ENCODE measurements around the gene UHMK1. TPM values are rescaled to one million over a fixed set of nuclear protein-coding genes. Genes with fewer than 3 reads are reported as not detected.
"Not testable (repeated sequence)": the region's sequence is repeated elsewhere in the genome, so short reads cannot be mapped to it uniquely, and the experiment has no call there.

UHMK1 gene, protein sequence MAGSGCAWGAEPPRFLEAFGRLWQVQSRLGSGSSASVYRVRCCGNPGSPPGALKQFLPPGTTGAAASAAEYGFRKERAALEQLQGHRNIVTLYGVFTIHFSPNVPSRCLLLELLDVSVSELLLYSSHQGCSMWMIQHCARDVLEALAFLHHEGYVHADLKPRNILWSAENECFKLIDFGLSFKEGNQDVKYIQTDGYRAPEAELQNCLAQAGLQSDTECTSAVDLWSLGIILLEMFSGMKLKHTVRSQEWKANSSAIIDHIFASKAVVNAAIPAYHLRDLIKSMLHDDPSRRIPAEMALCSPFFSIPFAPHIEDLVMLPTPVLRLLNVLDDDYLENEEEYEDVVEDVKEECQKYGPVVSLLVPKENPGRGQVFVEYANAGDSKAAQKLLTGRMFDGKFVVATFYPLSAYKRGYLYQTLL
- polyA plus RNA-seq (2011; rRNA removed) (16.9 and 37.5 TPM in 2 replicates), polyA minus RNA-seq (2011; rRNA and poly(A)+ RNA removed) (33.4 and 34.1 TPM in 2 replicates)

DNA sequence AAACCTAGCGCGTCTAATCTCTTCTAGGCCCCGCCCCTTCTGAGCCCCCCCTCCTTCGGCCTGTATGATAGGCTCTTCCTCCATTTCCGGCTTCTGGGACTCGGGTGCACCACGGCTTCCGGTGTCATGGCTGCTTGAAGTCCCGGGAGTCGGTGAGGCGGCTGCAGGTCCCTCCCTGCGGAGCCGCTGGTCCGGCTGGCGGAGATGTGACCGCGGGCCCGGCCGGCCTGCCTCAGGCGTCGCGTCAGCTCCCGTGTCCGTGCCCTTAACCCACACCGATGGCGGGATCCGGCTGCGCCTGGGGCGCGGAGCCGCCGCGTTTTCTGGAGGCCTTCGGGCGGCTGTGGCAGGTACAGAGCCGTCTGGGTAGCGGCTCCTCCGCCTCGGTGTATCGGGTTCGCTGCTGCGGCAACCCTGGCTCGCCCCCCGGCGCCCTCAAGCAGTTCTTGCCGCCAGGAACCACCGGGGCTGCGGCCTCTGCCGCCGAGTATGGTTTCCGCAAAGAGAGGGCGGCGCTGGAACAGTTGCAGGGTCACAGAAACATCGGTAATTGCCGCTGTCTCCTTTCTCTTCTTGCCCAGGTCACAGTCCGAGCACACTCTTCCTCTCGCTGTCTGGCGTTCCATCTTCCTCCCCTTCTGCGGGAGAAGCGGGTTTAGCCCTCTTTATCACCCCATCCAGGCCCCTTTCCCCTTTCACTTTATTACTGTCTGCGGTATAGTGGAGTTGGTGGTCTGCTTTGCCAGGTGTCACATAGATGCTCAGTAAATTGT lies at the start of gene UHMK1:
UHMK1 (plus strand) TSS at position 96 of the 773 bp plus-strand sequence; CDS start at position 279, 183 bp downstream.
- Histone ChIP-seq H3K36me3 (ENCODE audit: control insufficient read depth, insufficient read depth, low read length) (no peaks in the 10 kb centered on the region), H3K27me3 (ENCODE audit: control insufficient read depth, insufficient read depth, low read length) (no peaks in the 10 kb centered on the region), H3K4me3 (ENCODE audit: low read depth, low read length) (peak within 1 kb of the TSS; percentile 93)
- DNase-seq (ENCODE audit: low read depth), result peak; percentile 43
- ChIA-PET POLR2A (no interaction called here), CTCF (no interaction called here)
- TF ChIP-seq, protein P1, sequence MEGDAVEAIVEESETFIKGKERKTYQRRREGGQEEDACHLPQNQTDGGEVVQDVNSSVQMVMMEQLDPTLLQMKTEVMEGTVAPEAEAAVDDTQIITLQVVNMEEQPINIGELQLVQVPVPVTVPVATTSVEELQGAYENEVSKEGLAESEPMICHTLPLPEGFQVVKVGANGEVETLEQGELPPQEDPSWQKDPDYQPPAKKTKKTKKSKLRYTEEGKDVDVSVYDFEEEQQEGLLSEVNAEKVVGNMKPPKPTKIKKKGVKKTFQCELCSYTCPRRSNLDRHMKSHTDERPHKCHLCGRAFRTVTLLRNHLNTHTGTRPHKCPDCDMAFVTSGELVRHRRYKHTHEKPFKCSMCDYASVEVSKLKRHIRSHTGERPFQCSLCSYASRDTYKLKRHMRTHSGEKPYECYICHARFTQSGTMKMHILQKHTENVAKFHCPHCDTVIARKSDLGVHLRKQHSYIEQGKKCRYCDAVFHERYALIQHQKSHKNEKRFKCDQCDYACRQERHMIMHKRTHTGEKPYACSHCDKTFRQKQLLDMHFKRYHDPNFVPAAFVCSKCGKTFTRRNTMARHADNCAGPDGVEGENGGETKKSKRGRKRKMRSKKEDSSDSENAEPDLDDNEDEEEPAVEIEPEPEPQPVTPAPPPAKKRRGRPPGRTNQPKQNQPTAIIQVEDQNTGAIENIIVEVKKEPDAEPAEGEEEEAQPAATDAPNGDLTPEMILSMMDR (IDR thresholded peaks at IDR 0.05; ENCODE audit: insufficient read depth, low read depth, low read length), result no peak

DNA sequence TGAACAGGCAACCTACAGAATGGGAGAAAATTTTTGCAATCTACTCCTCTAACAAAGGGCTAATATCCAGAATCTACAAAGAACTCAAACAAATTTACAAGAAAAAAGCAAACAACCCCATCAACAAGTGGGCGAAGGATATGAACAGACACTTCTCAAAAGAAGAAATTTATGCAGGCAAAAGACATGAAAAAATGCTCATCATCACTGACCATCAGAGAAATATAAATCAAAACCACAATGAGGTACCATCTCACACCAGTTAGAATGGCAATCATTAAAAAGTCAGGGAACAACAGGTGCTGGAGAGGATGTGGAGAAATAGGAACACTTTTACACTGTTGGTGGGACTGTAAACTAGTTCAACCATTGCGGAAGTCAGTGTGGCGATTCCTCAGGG lies 43.3 kb upstream of the UHMK1 start:
- CTCF ChIA-PET; H3K36me3 ChIP-seq (ENCODE audit: control insufficient read depth, insufficient read depth, low read length); POLR2A ChIA-PET; H3K4me3 ChIP-seq (ENCODE audit: low read depth, low read length); H3K27me3 ChIP-seq (ENCODE audit: control insufficient read depth, insufficient read depth, low read length); DNase-seq (ENCODE audit: low read depth): not testable (repeated sequence)

DNA sequence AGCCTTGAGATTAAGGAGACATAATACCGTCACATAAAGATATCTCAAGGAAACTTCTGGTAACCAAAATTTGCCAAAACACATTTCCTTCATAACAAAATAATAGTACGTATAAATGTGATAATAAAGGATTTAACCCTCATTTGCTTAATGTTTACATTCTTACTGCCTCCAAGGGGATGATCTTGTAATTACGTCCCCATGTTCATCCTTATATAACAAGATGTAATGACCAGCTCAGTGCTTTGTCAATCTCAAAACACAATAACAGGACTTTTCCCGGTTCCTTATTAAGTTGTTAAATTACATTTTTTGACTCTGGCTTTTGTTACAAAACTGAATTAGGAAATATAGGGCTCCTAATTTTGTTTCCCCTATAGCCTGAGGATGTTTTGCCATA lies 41.3 kb upstream of the UHMK1 start:
- ChIA-PET POLR2A (no interaction called here), CTCF (interaction anchor here (0.7 kb wide), 2 partner anchors 26 to 57 kb away, joined by 3 to 5 read pairs; no protein-coding TSS in a partner anchor)
- Histone ChIP-seq H3K27me3 (ENCODE audit: control insufficient read depth, insufficient read depth, low read length) (no peaks in the 10 kb centered on the region), H3K36me3 (ENCODE audit: control insufficient read depth, insufficient read depth, low read length) (no peaks in the 10 kb centered on the region), H3K4me3 (ENCODE audit: low read depth, low read length) (no peak overlapping the region)
- TF ChIP-seq, protein P1 (IDR thresholded peaks at IDR 0.05; ENCODE audit: insufficient read depth, low read depth, low read length), result no peak
- DNase-seq (ENCODE audit: low read depth), result no peak

- H3K27me3 ChIP-seq (ENCODE audit: control insufficient read depth, insufficient read depth, low read length), result no peaks in the 10 kb centered on the region
- ChIA-PET CTCF (interaction anchor here (0.6 kb wide), 1 partner anchor 1338 kb away, joined by 3 read pairs; no protein-coding TSS in a partner anchor), POLR2A (no interaction called here)
- TF ChIP-seq, protein P1 (IDR thresholded peaks at IDR 0.05; ENCODE audit: insufficient read depth, low read depth, low read length), result no peak
- no peaks in the 10 kb centered on the region for H3K36me3 ChIP-seq (ENCODE audit: control insufficient read depth, insufficient read depth, low read length)
- DNase-seq (ENCODE audit: low read depth), result no peak
- no peak overlapping the region for H3K4me3 ChIP-seq (ENCODE audit: low read depth, low read length)
These were observed 39.4 kb upstream of the UHMK1 start for GRCh38 chr1:162458236-162458635.

DNA sequence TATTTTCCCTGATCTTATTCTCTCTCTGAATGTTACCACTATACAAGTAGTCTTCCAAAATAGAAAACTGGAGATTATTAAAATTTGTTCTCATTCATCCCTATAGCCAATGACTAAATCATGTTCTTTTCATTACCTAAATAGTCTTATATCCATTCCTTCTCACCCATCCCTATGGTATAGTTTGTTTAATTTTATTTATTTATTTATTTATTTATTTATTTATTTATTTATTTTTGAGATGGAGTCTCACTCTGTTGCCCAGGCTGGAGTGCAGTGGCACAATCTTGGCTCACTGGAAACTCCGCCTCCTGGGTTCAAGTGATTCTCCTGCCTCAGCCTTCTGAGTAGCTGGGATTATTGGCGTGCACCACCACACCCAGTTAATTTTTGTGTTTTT lies 35.2 kb upstream of the UHMK1 start:
- CTCF ChIA-PET, result interaction anchor here (1.0 kb wide), 1 partner anchor 28 kb away, joined by 3 read pairs; no protein-coding TSS in a partner anchor
- POLR2A ChIA-PET; DNase-seq (ENCODE audit: low read depth); H3K27me3 ChIP-seq (ENCODE audit: control insufficient read depth, insufficient read depth, low read length); H3K36me3 ChIP-seq (ENCODE audit: control insufficient read depth, insufficient read depth, low read length); H3K4me3 ChIP-seq (ENCODE audit: low read depth, low read length): not testable (repeated sequence)

GRCh38 chr1:162463021-162463420 lies 34.6 kb upstream of the UHMK1 start:
- no peak for DNase-seq (ENCODE audit: low read depth)
- TF ChIP-seq, protein P1 (IDR thresholded peaks at IDR 0.05; ENCODE audit: insufficient read depth, low read depth, low read length), result no peak
- H3K27me3 ChIP-seq (ENCODE audit: control insufficient read depth, insufficient read depth, low read length), result no peaks in the 10 kb centered on the region
- ChIA-PET CTCF (interaction anchor here (1.0 kb wide), 1 partner anchor 28 kb away, joined by 3 read pairs; no protein-coding TSS in a partner anchor), POLR2A (no interaction called here)
- no peaks in the 10 kb centered on the region for H3K36me3 ChIP-seq (ENCODE audit: control insufficient read depth, insufficient read depth, low read length)
- no peak overlapping the region for H3K4me3 ChIP-seq (ENCODE audit: low read depth, low read length)

Measured in BJ (cell line).